Vagina (tissue), 2 donors: ENCODE results near the gene ACAP3. TPM values are rescaled to one million over a fixed set of nuclear protein-coding genes. Genes with fewer than 3 reads are reported as not detected.

Experiments
- DNase-seq, 2 donors: peaks; one replicate each; pipeline ENCODE4 v3.0.0-alpha.2; 2017; ENCODE audit errors: extremely low spot score in 2 of 2
- H3K27ac ChIP-seq: fragments of 200-600 bp; sonication (generic); one replicate; pipeline ENCODE4 v1.5.1; 2019
- H3K27me3 ChIP-seq: fragments of 200-600 bp; sonication (generic); one replicate; pipeline ENCODE4 v1.5.1; 2019
- H3K36me3 ChIP-seq, 2 donors: fragments of 200-600 bp; sonication (generic); one replicate each; pipeline ENCODE4 v1.5.1; 2017 to 2019
- H3K4me1 ChIP-seq: fragments of 200-600 bp; sonication (generic); one replicate; pipeline ENCODE4 v1.5.1; 2019
- H3K4me3 ChIP-seq, 2 donors: fragments of 200-600 bp; sonication (generic); 1 replicate in 1 of 2; 2 replicates in 1 of 2; pipeline ENCODE4 v1.5.1; 2016 to 2019
- H3K9me3 ChIP-seq: fragments of 200-600 bp; sonication (generic); one replicate; pipeline ENCODE4 v1.5.1; 2019
- POLR2A ChIP-seq, 2 donors: fragments of 450-650 bp; IDR thresholded peaks; one replicate each; pipeline ENCODE4 v1.6.1; 2017; ENCODE audit warnings: antibody characterized with exemption in 2 of 2, mild to moderate bottlenecking in 2 of 2, moderate library complexity in 2 of 2
- POLR2AphosphoS5 ChIP-seq, 2 donors: sonication (generic); formaldehyde crosslinking; IDR thresholded peaks; one replicate each; pipeline ENCODE4 v1.9.0; 2017; ENCODE audit warnings: antibody characterized with exemption in 2 of 2, mild to moderate bottlenecking in 2 of 2, low read depth in 1 of 2; ENCODE audit not compliant: insufficient read depth in 1 of 2
- intact Hi-C: fragments of 100-400 bp; cut with DNase I; formaldehyde crosslinking; loops from one replicate; pipeline ENCODE4 v1.15.1; 2023
- total RNA-seq: library from RNA; depleted of rRNA; stranded (reverse); fragments of >200 nt; gene quantifications from one replicate; pipeline ENCODE4 v1.2.3, GENCODE V29; 2016
- TF ChIP-seq, protein P1 (sequence below), 3 experiments: fragments of 450-650 bp in 2 of 3; fragments of 200-600 bp in 1 of 3; sonication (generic) in 1 of 3; IDR thresholded peaks; one replicate each; pipeline ENCODE4 v1.5.1; 2017 to 2019; ENCODE audit warnings: antibody characterized with exemption in 3 of 3, mild to moderate bottlenecking in 2 of 3, moderate library complexity in 2 of 3

ACAP3 gene
- total RNA-seq, 1 donor from 2014 or later, result 68.5 TPM

DNA sequence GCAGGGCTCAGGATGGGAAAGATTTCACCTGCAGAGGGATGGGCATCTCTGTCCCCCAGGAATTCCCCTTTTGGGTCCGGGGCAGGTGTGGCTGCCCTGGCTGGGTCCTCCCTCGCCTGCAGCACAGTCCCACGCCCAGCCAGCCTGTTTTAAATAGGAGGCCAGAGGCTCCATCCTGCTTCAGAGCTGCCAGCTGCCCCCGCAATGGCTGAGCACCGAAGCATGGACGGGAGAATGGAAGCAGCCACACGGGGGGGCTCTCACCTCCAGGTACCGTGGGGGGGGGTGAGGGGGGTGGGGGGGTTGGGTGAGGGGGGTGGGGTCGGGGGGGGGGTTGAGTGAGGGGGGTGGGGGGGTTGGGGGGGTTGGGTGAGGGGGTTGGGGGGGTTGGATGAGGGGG, 23.9 kb downstream of the ACAP3 start:
- Histone ChIP-seq H3K27ac (no peak overlapping the region), H3K36me3 (no peaks in the 10 kb centered on the region), H3K27me3 (no peaks in the 10 kb centered on the region), H3K4me3 (no peak overlapping the region), H3K9me3 (no peaks in the 10 kb centered on the region), H3K4me1 (peaks cover 5% of the 10 kb centered on the region)
- intact Hi-C loops, result no loop called here
- no peak for DNase-seq
- TF ChIP-seq POLR2AphosphoS5 (IDR thresholded peaks at IDR 0.05; ENCODE audit: insufficient read depth in 1 of 2, low read depth in 1 of 2) (no peak), POLR2A (IDR thresholded peaks at IDR 0.05) (no peak)
- TF ChIP-seq, protein P1, sequence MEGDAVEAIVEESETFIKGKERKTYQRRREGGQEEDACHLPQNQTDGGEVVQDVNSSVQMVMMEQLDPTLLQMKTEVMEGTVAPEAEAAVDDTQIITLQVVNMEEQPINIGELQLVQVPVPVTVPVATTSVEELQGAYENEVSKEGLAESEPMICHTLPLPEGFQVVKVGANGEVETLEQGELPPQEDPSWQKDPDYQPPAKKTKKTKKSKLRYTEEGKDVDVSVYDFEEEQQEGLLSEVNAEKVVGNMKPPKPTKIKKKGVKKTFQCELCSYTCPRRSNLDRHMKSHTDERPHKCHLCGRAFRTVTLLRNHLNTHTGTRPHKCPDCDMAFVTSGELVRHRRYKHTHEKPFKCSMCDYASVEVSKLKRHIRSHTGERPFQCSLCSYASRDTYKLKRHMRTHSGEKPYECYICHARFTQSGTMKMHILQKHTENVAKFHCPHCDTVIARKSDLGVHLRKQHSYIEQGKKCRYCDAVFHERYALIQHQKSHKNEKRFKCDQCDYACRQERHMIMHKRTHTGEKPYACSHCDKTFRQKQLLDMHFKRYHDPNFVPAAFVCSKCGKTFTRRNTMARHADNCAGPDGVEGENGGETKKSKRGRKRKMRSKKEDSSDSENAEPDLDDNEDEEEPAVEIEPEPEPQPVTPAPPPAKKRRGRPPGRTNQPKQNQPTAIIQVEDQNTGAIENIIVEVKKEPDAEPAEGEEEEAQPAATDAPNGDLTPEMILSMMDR (IDR thresholded peaks at IDR 0.05), result no peak

DNA sequence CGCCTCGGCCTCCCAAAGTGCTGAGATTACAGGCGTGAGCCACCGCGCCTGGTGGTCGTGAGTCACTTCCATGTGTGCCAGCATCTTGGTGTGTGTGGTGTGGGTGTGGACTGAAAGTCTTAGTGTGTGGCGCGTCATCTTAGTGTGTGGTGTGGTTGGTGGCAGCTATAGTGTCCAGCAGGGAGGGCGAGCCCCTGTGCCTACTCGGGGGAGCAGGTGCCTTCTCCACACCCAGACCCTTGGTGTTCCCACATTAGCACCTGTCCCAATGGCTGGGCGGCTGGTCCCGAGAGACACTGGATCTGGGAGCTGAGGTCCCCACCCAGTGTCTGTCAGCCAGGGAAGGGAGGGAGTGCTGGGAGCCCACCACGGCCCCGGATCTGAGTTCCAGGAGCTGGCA, 24.7 kb downstream of the ACAP3 start:
- no peak for DNase-seq
- no peak overlapping the region for H3K27ac ChIP-seq
- TF ChIP-seq, protein P1 (IDR thresholded peaks at IDR 0.05), result no peak
- TF ChIP-seq POLR2A (IDR thresholded peaks at IDR 0.05), result no peak
- TF ChIP-seq POLR2AphosphoS5 (IDR thresholded peaks at IDR 0.05; ENCODE audit: insufficient read depth in 1 of 2, low read depth in 1 of 2), result no peak
- H3K9me3 ChIP-seq, result no peaks in the 10 kb centered on the region
- no peaks in the 10 kb centered on the region for H3K36me3 ChIP-seq
- no peak overlapping the region for H3K4me3 ChIP-seq
- H3K4me1 ChIP-seq, result peaks cover 5% of the 10 kb centered on the region
- H3K27me3 ChIP-seq, result no peaks in the 10 kb centered on the region
- intact Hi-C loops, result no loop called here

DNA sequence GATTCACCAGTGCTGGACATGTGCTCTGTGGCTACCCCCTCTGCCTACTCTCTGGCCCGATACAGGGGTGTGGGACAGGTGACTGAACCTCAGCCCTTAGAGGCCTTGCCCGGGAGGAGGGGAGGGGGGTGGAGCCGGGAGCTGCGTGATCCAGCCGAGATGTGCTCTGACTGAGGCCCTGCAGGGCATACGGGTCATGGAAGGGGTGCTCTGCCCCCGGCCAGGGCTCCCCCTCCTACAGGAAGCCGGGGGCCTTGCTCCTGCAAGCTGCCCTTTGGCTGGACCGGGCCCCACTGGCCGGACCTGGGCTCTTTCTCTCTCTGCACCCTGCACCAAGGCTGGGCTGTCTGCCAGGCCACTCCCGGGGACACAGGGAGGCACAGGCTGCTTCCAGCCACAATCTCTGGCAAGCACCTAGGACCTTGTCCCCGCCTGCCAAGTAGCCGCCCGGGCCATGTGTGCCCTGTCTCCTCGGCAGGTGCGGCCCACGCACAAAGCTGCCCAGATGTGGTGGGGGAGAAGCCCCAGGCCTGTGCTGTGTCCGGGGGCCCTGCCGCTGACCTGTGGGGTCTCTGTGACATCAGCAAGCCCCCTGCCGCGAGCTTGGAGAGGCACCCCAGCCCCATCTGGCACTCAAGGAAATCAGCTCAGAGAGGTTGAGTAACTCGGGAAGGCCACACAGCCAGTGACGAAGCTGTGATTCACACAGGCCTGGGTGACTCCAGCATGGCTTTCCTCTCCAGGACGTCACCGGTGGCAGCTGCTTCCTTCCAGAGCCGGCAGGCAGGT, 26.0 kb downstream of the ACAP3 start:
- intact Hi-C loops, result no loop called here
- peak overlapping the region; percentile 61 for H3K27ac ChIP-seq
- no peak for DNase-seq

DNA sequence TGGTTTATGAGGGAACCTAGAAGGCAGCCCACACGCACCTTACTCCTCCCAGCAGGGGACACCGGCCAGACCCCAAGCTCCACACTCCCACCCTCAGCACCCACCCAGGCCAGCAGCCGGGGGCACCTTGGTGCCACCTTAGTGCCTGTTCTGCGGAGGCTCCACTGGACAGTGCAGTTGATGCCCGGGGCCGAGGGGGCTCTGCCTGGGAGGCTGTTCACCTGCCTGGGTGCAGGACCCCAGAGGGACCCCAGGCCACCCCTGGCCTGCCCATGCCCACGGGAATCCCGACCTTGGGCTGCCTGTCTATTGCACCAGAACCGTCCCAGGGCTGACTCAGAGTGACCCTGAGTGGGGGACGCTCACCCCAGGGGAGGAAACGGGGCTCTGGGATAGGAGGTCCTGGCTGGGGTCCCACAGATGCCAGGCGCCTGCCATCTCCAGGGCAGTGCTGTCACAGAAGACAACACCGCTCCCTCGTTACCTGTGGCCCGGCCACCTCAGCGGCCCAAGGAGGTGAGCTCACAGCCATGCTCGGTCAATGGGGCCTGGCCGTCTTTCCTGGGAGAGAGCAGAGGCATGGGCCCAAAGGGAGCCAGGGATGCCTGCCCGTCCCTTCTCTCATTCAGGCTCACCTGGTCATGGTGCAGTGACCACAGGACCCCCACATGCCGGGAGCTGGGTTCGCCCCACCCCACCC, 26.8 kb downstream of the ACAP3 start:
- intact Hi-C loops, result no loop called here
- no peak for DNase-seq
- Histone ChIP-seq H3K9me3 (no peaks in the 10 kb centered on the region), H3K27me3 (no peaks in the 10 kb centered on the region), H3K36me3 (no peaks in the 10 kb centered on the region), H3K4me3 (no peak overlapping the region), H3K27ac (no peak overlapping the region), H3K4me1 (peaks cover 5% of the 10 kb centered on the region)
- TF ChIP-seq POLR2AphosphoS5 (IDR thresholded peaks at IDR 0.05; ENCODE audit: insufficient read depth in 1 of 2, low read depth in 1 of 2) (no peak), POLR2A (IDR thresholded peaks at IDR 0.05) (no peak)
- TF ChIP-seq, protein P1 (IDR thresholded peaks at IDR 0.05), result no peak

More for the DNA sequence above, 26.0 kb downstream of the ACAP3 start:
- Histone ChIP-seq H3K9me3 (no peaks in the 10 kb centered on the region), H3K4me1 (peaks cover 5% of the 10 kb centered on the region), H3K27me3 (no peaks in the 10 kb centered on the region), H3K4me3 (no peak overlapping the region), H3K36me3 (no peaks in the 10 kb centered on the region)
- TF ChIP-seq, protein P1 (IDR thresholded peaks at IDR 0.05), result no peak
- TF ChIP-seq POLR2AphosphoS5 (IDR thresholded peaks at IDR 0.05; ENCODE audit: insufficient read depth in 1 of 2, low read depth in 1 of 2), result peak in 1 of 2 donors; percentile 35

DNA sequence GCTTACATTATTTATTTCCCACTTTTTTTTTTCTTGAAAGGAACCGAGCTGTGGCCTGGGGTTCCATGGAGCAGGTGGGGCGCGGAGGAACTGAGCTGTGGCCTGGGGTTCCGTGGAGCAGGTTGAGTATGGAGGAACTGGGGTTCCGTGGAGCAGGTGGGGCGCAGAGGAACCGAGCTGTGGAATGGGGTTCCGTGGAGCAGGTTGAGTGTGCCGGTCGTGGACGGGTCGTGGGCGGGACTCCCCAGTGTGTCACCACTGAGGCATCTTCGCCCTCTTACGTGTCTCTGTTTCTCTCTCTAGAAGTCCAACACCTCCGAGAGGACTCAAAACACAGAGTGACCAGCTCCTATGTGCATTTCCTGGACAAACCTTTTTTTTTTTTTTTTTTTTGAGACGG, 28.7 kb downstream of the ACAP3 start:
- H3K4me1 ChIP-seq, result peaks cover 21% of the 10 kb centered on the region
- H3K27me3 ChIP-seq, result no peaks in the 10 kb centered on the region
- no peaks in the 10 kb centered on the region for H3K9me3 ChIP-seq

More for the DNA sequence above, 28.7 kb downstream of the ACAP3 start:
- Histone ChIP-seq H3K36me3 (no peaks in the 10 kb centered on the region), H3K27ac (no peak overlapping the region), H3K4me3 (no peak overlapping the region)
- DNase-seq, result no peak
- intact Hi-C loops, result no loop called here
- TF ChIP-seq, protein P1 (IDR thresholded peaks at IDR 0.05), result no peak
- TF ChIP-seq POLR2AphosphoS5 (IDR thresholded peaks at IDR 0.05; ENCODE audit: insufficient read depth in 1 of 2, low read depth in 1 of 2) (no peak), POLR2A (IDR thresholded peaks at IDR 0.05) (no peak)
